VCaP (cell line): ENCODE measurements around the gene HIRA.
A peak's percentile ranks its signal among the peaks of the same experiment; 100 is the strongest.

Experiments used
- H3K27ac ChIP-seq: fragments of 450-650 bp; 2 replicates; pipeline ENCODE4 v1.5.1; 2017
- TF ChIP-seq, protein P1 (sequence below): fragments of 450-650 bp; conservative IDR thresholded peaks from 2 replicates; pipeline ENCODE4 v1.5.1; 2017; ENCODE audit warnings: mild to moderate bottlenecking, moderate library complexity

The HIRA gene

DNA sequence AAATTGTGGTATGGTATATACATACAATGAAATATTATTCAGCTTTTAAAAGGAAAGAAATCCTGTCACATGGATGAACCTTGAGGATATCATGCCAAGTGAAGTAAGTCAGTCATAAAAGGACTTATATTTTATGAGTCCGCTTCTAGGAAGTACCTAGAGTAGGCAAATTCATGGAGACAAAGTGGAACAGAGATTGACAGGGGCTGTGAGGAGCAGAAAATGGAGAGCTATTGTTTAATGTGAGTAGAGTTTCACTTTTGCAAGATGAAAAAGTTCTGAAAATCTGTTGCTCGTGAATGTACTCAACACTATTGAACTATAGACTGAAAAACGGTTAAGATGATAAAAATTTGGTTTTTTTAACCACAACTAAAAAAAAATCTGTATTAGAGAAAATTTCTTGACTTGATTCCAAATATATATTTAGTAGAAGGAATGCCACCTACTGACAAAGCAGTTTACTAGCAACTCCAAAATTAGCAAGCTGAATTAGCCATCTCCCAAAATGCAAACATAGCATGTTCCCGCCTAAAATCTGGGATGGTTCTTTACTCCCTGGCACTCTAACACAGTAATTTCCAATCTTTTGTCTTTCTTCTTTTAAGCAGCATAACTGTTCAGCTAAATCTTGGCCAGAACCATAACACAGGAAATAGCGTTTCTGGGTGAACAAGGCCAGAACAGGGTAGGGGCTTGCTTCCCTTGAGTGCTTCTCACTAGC is 46.0 kb upstream of the HIRA start:
- peak overlapping the region; percentile 99 for H3K27ac ChIP-seq
- TF ChIP-seq, protein P1, sequence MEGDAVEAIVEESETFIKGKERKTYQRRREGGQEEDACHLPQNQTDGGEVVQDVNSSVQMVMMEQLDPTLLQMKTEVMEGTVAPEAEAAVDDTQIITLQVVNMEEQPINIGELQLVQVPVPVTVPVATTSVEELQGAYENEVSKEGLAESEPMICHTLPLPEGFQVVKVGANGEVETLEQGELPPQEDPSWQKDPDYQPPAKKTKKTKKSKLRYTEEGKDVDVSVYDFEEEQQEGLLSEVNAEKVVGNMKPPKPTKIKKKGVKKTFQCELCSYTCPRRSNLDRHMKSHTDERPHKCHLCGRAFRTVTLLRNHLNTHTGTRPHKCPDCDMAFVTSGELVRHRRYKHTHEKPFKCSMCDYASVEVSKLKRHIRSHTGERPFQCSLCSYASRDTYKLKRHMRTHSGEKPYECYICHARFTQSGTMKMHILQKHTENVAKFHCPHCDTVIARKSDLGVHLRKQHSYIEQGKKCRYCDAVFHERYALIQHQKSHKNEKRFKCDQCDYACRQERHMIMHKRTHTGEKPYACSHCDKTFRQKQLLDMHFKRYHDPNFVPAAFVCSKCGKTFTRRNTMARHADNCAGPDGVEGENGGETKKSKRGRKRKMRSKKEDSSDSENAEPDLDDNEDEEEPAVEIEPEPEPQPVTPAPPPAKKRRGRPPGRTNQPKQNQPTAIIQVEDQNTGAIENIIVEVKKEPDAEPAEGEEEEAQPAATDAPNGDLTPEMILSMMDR = peak; percentile 51

DNA sequence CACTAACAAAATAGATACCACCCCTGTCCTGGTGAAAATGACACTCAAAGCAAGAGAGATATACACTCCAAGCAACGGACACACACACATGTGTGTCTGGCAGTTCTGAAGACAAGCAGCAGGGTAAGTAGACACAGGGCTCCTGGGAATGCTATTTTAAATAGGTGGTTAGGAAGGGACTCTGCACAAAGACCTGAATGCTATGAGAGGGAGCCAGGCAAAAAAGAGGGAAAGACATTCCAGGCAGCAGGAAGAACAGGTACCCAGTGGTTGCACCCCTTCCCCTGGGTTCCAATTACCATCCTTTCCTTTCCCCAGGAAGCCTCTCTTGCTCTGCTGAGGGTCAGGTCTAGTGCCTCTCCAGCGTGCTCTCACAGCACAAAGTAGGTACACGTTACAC is 44.5 kb upstream of the HIRA start:
- TF ChIP-seq, protein P1 = no peak
- H3K27ac ChIP-seq = no peak overlapping the region

DNA sequence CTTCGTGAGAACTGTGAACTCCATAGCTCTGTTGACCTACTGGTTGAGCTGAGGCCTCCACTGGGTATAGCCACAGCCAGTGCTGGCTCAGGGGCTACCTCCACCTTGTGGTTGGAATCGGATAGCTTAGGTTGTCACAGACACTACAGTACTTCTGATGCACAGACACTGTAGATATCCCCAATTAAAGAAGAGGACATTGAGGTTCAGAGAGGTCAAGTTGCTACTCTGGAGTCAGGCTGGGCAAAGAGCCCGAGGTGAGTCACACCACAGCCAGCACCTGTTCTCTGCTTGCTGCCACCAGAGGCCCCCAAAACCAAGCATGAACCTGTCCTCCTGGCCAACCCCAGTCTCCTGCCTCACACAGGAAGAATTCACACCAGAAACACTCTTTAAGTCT is 42.0 kb upstream of the HIRA start:
- no peak overlapping the region for H3K27ac ChIP-seq

GRCh38 chr22:19472233-19472632 is 40.7 kb upstream of the HIRA start:
- no peak overlapping the region for H3K27ac ChIP-seq
- TF ChIP-seq, protein P1 = no peak

More for the DNA sequence above, 42.0 kb upstream of the HIRA start:
- TF ChIP-seq, protein P1 = no peak

DNA sequence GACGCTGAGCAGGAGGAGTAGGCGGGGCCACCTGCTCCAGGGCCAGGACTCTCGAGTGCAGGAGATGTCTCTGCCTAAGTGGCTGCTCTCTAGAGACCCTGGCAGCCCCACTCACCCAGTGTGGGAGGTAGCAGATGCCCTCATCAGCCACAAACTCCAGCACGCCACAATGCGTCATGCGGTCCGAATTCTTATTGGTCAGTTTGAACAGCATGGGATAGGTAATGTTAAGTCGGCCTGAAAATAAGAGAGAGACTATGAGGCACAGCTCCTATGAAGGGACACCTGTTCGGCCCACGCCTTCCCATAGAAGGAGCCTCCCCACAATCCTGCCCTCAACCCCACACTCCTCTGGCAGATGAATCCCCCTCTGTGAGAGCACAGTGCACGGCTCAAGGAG is 40.0 kb upstream of the HIRA start:
- TF ChIP-seq, protein P1 = no peak
- H3K27ac ChIP-seq = no peak overlapping the region

- no peak overlapping the region for H3K27ac ChIP-seq
- TF ChIP-seq, protein P1 = no peak
Measured at GRCh38 chr22:19470010-19470409, 38.5 kb upstream of the HIRA start.

DNA sequence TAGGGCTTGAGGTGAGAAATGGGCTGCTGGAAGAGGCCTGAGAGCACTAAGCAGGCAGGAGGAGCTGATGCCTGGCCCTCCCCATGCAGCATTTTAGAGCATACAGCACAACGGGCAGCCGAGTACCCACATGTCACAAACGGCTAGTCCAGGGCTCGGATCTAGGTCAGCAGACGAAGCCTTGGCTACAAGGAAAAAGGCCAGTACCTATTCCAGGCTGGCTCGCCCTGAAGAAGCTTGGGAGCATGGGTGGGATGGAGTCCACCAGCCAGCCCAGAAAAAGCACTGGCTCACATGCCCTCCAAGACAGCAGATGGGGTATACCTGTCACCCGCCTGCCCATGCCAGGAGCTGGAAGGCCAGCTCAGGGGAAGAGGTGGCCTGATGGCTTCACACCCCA is 37.9 kb upstream of the HIRA start:
- TF ChIP-seq, protein P1 = no peak

More for the DNA sequence above, 37.9 kb upstream of the HIRA start:
- no peak overlapping the region for H3K27ac ChIP-seq
